HL-60 (cell line): ENCODE measurements around the gene ANAPC13.

Experiments
- DNase-seq, 2 experiments: peaks; one replicate each; pipeline ENCODE4 v3.0.0-alpha.2; 2010 to 2020; ENCODE audit warnings: low read depth in 1 of 2, low spot score in 1 of 2
- H3K27ac ChIP-seq: fragments of 250-450 bp; sonication (Bioruptor Pico); replicated peaks from 2 replicates; pipeline ENCODE4 v1.5.1; 2020; ENCODE audit warnings: mild to moderate bottlenecking, moderate library complexity
- H3K27me3 ChIP-seq: fragments of 250-450 bp; sonication (Bioruptor Pico); 2 replicates; pipeline ENCODE4 v1.5.1; 2021; ENCODE audit warnings: mild to moderate bottlenecking, moderate library complexity; ENCODE audit not compliant: insufficient read depth, poor library complexity, severe bottlenecking
- H3K4me3 ChIP-seq: replicated peaks from 2 replicates; pipeline ENCODE4 v1.5.1; 2011; ENCODE audit warnings: mild to moderate bottlenecking, control low read depth, low read length; ENCODE audit not compliant: insufficient read depth
- CTCF ChIP-seq: IDR thresholded peaks from one replicate; pipeline ENCODE4 v1.5.1; 2011; ENCODE audit warnings: low read length, control low read depth, inconsistent platforms; ENCODE audit not compliant: insufficient read depth
- GABPA ChIP-seq: IDR thresholded peaks from 2 replicates; pipeline ENCODE4 v1.6.1; 2012; ENCODE audit warnings: low read depth
- POLR2AphosphoS5 ChIP-seq: IDR thresholded peaks from 2 replicates; pipeline ENCODE4 v1.6.1; 2012; ENCODE audit warnings: low read depth
- REST ChIP-seq: IDR thresholded peaks from 2 replicates; pipeline ENCODE4 v1.6.1; 2012; ENCODE audit warnings: low read depth; ENCODE audit not compliant: insufficient replicate concordance
- SPI1 ChIP-seq: IDR thresholded peaks from 2 replicates; pipeline ENCODE4 v1.6.1; 2012; ENCODE audit warnings: low read depth, mild to moderate bottlenecking, borderline replicate concordance

Gene ANAPC13

DNA sequence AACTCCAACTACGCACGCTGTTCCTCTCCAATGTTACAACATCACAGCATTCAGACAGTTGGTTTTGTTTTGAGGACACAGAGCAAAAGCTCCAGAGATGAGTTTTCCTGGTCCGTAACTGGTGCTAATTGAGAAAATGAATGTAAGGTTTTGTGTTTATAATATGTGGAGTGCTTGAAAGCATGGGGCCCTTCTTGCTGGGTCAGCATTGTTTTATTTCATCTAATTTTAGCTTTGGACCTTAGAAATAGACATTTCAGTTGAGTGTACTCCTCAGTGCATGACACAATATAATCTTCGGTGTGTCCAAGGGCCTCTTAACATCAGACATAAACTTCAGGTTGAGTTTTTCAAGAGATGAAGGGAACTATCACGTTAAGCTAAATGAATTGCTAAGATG, 37.1 kb downstream of the ANAPC13 start:
- no peak overlapping the region for H3K27ac ChIP-seq
- no peak for DNase-seq
- H3K27me3 ChIP-seq = no peaks in the 10 kb centered on the region
- no peak overlapping the region for H3K4me3 ChIP-seq
- TF ChIP-seq POLR2AphosphoS5 = no peak
- no peak for TF ChIP-seq GABPA
- no peak for TF ChIP-seq REST
- no peak for TF ChIP-seq CTCF
- no peak for TF ChIP-seq SPI1

DNA sequence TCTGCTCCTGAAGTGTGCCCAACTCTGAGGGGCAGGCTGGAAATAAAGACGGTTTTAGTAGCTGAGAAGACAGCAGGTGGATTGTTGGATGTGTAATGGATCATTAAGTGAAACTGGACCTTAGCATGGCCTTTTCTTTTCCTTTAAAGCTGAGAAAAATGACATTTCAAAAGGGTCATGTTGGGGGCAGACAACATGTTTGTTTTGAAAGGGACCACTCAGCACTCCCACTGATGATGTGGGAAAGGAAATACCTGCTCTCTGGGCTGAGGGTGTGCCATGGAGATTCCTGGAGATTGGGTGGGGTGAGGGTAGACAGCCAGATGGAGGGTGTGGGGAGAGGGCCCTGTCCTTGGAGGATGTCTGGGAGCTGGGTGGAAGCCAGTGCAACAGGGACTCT, 38.4 kb downstream of the ANAPC13 start:
- no peak for DNase-seq
- Histone ChIP-seq H3K4me3 (no peak overlapping the region), H3K27ac (no peak overlapping the region), H3K27me3 (no peaks in the 10 kb centered on the region)
- no peak for TF ChIP-seq GABPA
- no peak for TF ChIP-seq CTCF
- TF ChIP-seq SPI1 = no peak
- no peak for TF ChIP-seq POLR2AphosphoS5
- no peak for TF ChIP-seq REST

DNA sequence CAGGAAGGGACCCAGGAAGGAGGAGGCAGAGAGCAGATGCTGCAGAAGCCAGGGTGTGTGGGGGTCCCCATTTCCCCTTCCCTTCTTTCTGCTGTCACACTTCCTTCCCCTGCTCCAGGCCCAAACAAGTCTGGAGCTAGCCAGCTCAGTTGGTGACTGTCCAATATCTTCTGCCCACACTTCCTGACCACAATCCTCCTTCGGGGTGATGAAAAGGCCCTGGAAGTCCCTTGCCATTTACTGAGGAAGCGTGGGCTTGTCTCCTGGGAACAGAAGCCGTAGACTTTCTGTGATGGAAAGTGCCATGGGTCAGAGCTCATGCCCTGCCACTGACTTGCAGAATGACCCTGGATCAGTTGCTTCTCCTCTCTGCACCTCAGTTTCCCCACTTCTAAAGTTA, 39.0 kb downstream of the ANAPC13 start:
- TF ChIP-seq POLR2AphosphoS5 = no peak
- no peak for TF ChIP-seq REST
- TF ChIP-seq GABPA = no peak
- TF ChIP-seq CTCF = no peak
- TF ChIP-seq SPI1 = no peak
- Histone ChIP-seq H3K27ac (no peak overlapping the region), H3K4me3 (no peak overlapping the region), H3K27me3 (no peaks in the 10 kb centered on the region)
- DNase-seq = no peak
